Fibroblast of mammary gland (primary cell): Measurements from ENCODE around the gene PARP11.

ENCODE experiments used
- DNase-seq: peaks from one replicate; pipeline ENCODE4 v3.0.0-alpha.2; 2010; ENCODE audit warnings: low read depth
- H3K4me3 ChIP-seq: 2 replicates; pipeline ENCODE4 v1.5.1; 2011; ENCODE audit warnings: low read depth, mild to moderate bottlenecking, low read length, moderate library complexity; ENCODE audit not compliant: control insufficient read depth
- CTCF ChIP-seq: conservative IDR thresholded peaks from 2 replicates; pipeline ENCODE4 v1.5.1; 2011; ENCODE audit warnings: low read depth, low read length, inconsistent platforms; ENCODE audit not compliant: control insufficient read depth, insufficient read depth

PARP11 gene

GRCh38 chr12:3810016-3810370, 63.2 kb downstream of the PARP11 start:
- no peak overlapping the region for H3K4me3 ChIP-seq
- TF ChIP-seq CTCF, result no peak
- DNase-seq, result no peak

- DNase-seq, result no peak
- no peak for TF ChIP-seq CTCF
- H3K4me3 ChIP-seq, result no peak overlapping the region
Observed at GRCh38 chr12:3809357-3810015, 63.7 kb downstream of the PARP11 start.

GRCh38 chr12:3805077-3805476, 68.1 kb downstream of the PARP11 start:
- no peak for DNase-seq
- TF ChIP-seq CTCF, result no peak

GRCh38 chr12:3803865-3804472, 69.2 kb downstream of the PARP11 start:
- peak; percentile 98 for TF ChIP-seq CTCF
- H3K4me3 ChIP-seq, result no peak overlapping the region
- DNase-seq, result peak; percentile 81

More at GRCh38 chr12:3805077-3805476, 68.1 kb downstream of the PARP11 start:
- no peak overlapping the region for H3K4me3 ChIP-seq

- no peak for TF ChIP-seq CTCF
- DNase-seq, result no peak
- H3K4me3 ChIP-seq, result no peak overlapping the region
Observed at GRCh38 chr12:3802721-3803120, 70.5 kb downstream of the PARP11 start.

GRCh38 chr12:3797531-3798048, 75.6 kb downstream of the PARP11 start:
- H3K4me3 ChIP-seq, result no peak overlapping the region
- peak; percentile 26 for TF ChIP-seq CTCF
- DNase-seq, result peak; percentile 6
